ENCODE data around the gene ELOVL6. TPM values are rescaled to one million over a fixed set of nuclear protein-coding genes. Genes with fewer than 3 reads are reported as not detected.
"Not testable (repeated sequence)": the region's sequence is repeated elsewhere in the genome, so short reads cannot be mapped to it uniquely, and the experiment has no call there.

ELOVL6 gene
- total RNA-seq, 8 experiments from 2014 or later: 10.3 to 60.3 (median 28.4) TPM

DNA sequence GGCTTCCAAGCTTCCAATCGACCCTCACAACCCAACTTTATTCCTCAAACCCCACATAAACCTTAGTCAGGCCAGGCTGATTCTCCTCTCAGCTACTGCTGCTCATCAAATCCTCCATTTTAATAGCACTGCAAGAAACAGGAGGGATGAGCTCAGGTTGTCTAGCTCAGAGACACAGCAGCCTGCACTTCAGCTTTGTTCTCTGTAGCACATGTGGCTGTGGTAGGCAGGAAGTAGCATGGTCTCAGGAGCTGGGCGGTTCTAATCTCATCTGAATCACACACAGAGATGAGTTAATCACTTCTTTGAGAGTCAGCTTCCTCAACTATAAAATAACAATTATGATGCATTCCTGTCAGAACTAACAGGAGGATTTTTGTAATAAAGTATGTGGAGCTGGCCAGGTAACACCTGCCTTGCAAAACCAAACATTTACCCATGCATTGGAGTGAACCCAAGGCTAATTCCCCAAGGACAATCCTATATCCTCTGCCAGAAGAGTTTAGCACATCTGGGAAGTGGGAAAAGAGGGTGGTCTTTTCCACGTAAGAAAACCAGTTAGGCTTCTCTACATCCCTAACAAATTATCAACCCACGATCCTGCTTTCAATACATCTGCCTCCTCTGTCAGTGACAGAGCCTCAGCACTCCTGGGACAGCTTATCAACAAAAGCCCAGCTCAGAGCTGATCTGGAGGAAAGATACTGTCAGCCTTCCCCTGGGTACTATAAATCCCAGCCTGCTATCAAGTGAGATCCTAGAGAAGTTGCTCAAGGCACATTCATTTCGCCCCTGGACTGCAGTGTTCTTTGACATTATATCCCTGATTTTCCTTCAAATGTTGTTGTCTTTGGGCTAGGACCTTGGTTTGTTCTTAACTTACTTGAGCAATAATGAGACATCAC lies 32.8 kb downstream of the ELOVL6 start:
- H3K4me3 ChIP-seq: no peak overlapping the region
- H3K27ac ChIP-seq: peak overlapping the region; percentile 18 to 53
- peak; percentile 56 to 94 (median 86) for ATAC-seq (replicated peaks in 6 of 8)
- peaks cover 8 to 15% of the 10 kb centered on the region in 2 donors for H3K4me1 ChIP-seq (replicated peaks in 1 of 2)
- 0 to 100% (median 59%) methylated on average over 1 to 5 of the region's 5 CpGs; no CpG with 5 or more reads in 2 of the 10 experiments for WGBS, 10 experiments
- in situ Hi-C loops (cut with MboI; ENCODE audit: low pct_unique_long_range_greater_than_20kb in 2 of 9, low sequenced_read_pairs in 9 of 9, unreplicated experiment in 9 of 9): no loop called here

DNA sequence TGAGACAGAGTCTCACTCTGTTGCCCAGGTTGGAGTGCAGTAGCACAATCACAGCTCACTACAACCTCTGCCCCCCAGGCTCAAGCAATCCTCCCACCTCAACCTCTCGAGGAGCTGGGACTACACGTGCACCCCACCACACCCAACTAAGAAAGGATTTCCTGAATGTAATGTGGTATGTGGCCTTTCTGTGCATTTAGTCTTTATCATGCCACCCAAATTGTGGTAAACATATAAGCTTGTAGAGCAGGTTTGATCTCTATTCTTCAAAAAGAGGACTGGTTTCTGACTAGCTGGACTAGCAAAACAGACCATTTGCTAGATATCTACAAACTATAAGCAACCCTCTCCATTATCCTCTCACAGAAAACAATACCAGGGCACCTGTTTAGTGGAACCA lies 33.6 kb downstream of the ELOVL6 start:
- WGBS, 10 experiments: 30 to 88% methylated on average over 2 of the region's 2 CpGs; no CpG with 5 or more reads in 8 of the 10 experiments
- Histone ChIP-seq H3K4me1 (replicated peaks in 1 of 2) (peaks cover 8 to 15% of the 10 kb centered on the region in 2 donors), H3K27ac (no peak overlapping the region), H3K4me3 (no peak overlapping the region)
- in situ Hi-C loops (cut with MboI; ENCODE audit: low pct_unique_long_range_greater_than_20kb in 2 of 9, low sequenced_read_pairs in 9 of 9, unreplicated experiment in 9 of 9): no loop called here
- ATAC-seq (replicated peaks in 6 of 8): no peak

DNA sequence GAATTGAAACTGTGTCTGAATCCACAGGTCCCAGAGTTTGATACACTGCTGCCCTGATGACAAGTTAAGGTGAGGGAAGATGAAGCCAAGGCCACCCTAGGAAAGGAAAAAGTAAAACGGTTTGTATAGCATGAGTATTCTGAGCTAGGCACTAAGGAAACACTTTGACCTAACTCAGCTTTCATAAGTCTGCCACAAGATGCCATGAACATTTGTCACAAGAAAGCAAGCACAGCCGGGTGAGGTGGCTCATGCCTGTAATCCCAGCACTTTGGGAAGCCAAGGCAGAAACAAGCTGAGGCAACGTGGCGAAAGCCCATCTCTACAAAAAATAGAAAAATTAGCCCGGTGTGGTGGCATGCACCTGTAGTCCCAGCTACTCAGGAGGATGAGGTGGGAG lies 34.2 kb downstream of the ELOVL6 start:
- in situ Hi-C loops (cut with MboI; ENCODE audit: low pct_unique_long_range_greater_than_20kb in 2 of 9, low sequenced_read_pairs in 9 of 9, unreplicated experiment in 9 of 9): no loop called here
- H3K4me3 ChIP-seq: no peak overlapping the region
- WGBS, 10 experiments: 46 to 100% (median 89%) methylated on average over 1 to 5 of the region's 5 CpGs; no CpG with 5 or more reads in 2 of the 10 experiments
- H3K4me1 ChIP-seq (replicated peaks in 1 of 2): peaks cover 8 to 15% of the 10 kb centered on the region in 2 donors
- no peak for ATAC-seq (replicated peaks in 6 of 8)
- no peak overlapping the region for H3K27ac ChIP-seq

DNA sequence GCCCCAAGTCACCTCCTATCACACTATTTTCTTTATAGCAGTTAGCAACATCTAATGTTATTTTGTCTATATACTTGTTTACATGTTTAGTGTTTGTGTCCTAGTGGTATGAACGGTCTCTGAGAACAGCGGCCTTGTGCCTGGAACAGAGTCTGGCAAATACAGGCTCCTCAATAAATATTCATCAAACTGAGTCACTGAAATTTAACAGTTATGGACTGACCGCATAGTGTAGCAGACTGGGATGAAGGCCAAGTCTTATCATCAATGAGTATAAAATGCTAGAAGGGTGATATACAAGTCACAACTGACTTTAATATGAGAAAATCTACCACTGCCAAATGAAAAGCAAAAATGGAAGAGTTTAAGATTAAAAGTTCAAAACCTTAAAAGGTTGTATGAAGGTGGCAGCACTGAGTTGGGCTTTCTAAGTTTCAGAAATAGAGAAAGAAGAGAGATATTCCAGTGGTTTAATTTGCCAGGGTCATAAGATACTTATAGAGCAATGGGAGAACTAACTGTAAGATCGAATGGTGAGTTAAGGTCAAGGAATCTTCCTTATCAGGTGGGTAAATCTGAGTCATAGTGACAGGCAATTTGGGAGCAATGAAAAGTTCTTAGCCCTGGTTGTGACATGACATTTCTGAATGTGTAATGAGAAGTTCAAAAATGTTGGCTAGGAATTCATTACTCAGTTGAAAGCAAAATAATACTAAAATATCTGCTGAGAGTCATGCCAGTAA lies 34.9 kb downstream of the ELOVL6 start:
- H3K27ac ChIP-seq: no peak overlapping the region
- peaks cover 8 to 15% of the 10 kb centered on the region in 2 donors for H3K4me1 ChIP-seq (replicated peaks in 1 of 2)
- H3K4me3 ChIP-seq: no peak overlapping the region
- ATAC-seq (replicated peaks in 6 of 8): peak in 2 of 8 experiments; percentile 57 to 79
- in situ Hi-C loops (cut with MboI; ENCODE audit: low pct_unique_long_range_greater_than_20kb in 2 of 9, low sequenced_read_pairs in 9 of 9, unreplicated experiment in 9 of 9): no loop called here
- WGBS, 10 experiments: 24 to 100% (median 86%) methylated on average over 1 to 4 of the region's 4 CpGs; no CpG with 5 or more reads in 1 of the 10 experiments

DNA sequence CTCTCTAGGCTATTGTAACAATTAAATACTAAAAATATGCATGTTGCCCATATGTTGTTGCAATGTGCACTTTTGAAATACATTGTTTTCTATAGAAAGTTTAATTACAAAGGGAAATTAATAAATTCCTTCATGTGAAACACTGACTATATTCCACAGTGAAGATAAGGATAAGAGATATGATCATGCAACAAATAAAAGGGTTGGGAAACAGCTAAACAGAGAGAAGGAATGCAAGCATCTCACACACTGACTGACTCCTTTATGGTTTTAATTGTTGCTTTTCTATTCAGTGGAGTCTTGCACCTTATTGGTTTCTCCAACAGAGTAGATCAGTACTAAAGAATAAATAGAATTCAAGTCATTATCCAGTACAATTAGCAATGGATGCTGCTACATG lies 37.8 kb downstream of the ELOVL6 start:
- no peak overlapping the region for H3K27ac ChIP-seq
- ATAC-seq (replicated peaks in 6 of 8): no peak
- in situ Hi-C loops (cut with MboI; ENCODE audit: low pct_unique_long_range_greater_than_20kb in 2 of 9, low sequenced_read_pairs in 9 of 9, unreplicated experiment in 9 of 9): no loop called here
- H3K4me3 ChIP-seq: no peak overlapping the region
- peaks cover 2 to 18% of the 10 kb centered on the region in 2 donors for H3K4me1 ChIP-seq (replicated peaks in 1 of 2)

DNA sequence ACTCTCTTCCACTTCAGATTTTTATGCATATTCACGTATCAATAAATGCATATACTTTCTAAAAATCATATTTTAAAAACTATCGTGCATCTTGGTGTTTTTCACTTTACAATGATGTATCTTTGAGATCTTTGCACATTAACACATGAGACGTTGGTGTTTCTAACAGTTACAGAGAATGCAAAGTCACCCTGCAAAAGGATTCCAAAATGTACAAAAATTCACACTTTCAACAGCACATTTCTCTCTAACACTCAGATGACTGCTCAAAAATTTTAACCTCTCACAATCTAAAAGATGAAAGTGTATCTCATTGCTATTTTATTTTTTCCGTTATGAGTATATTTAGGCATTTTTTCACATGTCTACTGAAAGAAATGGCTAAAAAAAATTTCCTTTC lies 38.9 kb downstream of the ELOVL6 start:
- H3K4me1 ChIP-seq (replicated peaks in 1 of 2): peaks cover 3 to 20% of the 10 kb centered on the region in 2 donors
- 82 to 100% (median 92%) methylated on average over 2 to 4 of the region's 4 CpGs for WGBS, 10 experiments
- in situ Hi-C loops (cut with MboI; ENCODE audit: low pct_unique_long_range_greater_than_20kb in 2 of 9, low sequenced_read_pairs in 9 of 9, unreplicated experiment in 9 of 9): no loop called here
- H3K27ac ChIP-seq: no peak overlapping the region
- no peak for ATAC-seq (replicated peaks in 6 of 8)
- no peak overlapping the region for H3K4me3 ChIP-seq

DNA sequence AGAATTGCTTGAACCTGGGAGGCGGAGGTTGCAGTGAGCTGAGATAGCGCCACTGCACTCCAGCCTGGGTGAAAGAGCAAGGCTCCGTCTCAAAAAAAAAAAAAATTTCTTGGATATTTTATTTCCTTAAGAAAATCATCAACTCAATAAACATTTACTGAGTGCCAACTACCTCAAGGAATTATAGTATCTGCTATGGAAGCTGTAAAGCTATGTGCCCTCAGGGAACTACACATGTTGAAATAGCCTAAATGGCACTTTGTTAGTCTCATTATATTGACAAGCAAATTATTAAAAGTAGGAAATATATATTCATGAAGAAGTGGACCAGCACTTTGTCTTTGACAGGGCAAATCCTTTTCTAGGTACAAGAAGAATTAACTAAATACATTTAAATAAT lies 40.8 kb downstream of the ELOVL6 start:
- peaks cover 3 to 24% of the 10 kb centered on the region in 2 donors for H3K4me1 ChIP-seq (replicated peaks in 1 of 2)
- in situ Hi-C loops (cut with MboI; ENCODE audit: low pct_unique_long_range_greater_than_20kb in 2 of 9, low sequenced_read_pairs in 9 of 9, unreplicated experiment in 9 of 9): no loop called here
- 100% methylated on average over 1 to 3 of the region's 3 CpGs; no CpG with 5 or more reads in 4 of the 10 experiments for WGBS, 10 experiments
- H3K4me3 ChIP-seq: no peak overlapping the region
- ATAC-seq (replicated peaks in 6 of 8): no peak
- H3K27ac ChIP-seq: no peak overlapping the region

DNA sequence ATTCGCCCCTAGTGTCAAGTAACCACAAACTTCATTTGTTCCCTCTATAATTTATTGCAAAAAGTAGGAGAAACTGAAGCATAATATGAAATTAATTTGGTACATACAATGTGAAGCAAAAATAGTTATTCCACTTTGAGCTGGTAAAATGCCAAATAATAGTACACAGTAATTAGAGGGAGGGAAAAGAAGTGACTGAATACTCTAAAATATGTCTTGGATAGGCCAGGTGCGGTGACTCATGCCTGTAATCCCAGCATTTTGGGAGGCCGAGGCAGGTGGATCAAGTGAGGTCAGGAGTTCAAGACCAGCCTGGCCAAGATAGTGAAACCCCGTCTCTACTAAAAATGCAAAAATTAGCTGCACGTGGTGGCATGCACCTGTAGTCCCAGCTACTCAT lies 41.2 kb downstream of the ELOVL6 start:
- ATAC-seq (replicated peaks in 6 of 8); H3K27ac ChIP-seq; H3K4me3 ChIP-seq; in situ Hi-C loops (cut with MboI; ENCODE audit: low pct_unique_long_range_greater_than_20kb in 2 of 9, low sequenced_read_pairs in 9 of 9, unreplicated experiment in 9 of 9): not testable (repeated sequence)
- WGBS, 10 experiments: 50 to 94% (median 71%) methylated on average over 1 to 4 of the region's 5 CpGs; no CpG with 5 or more reads in 1 of the 10 experiments
- H3K4me1 ChIP-seq (replicated peaks in 1 of 2): peaks cover 3 to 28% of the 10 kb centered on the region in 2 donors

DNA sequence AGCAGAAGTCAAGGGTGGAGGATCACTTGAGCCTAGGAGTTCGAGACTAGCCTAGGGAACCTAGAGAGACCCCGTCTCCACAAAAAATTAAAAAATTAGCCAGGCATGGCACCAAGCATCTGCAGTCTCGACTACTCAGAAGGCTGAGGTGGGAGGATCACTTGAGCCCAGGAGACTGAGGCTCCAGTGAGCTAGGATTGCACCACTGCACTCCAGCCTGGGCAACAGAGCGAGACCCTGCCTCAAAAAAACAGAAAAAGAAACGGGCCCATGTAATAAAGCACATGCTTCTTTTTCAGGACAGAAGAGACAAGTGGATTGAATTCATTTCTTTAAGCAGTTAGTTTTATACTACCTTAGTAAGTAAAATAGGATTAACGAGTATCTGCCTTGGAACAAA lies 42.0 kb downstream of the ELOVL6 start:
- ATAC-seq (replicated peaks in 6 of 8): no peak
- H3K27ac ChIP-seq: no peak overlapping the region
- 67 to 100% (median 97%) methylated on average over 1 to 5 of the region's 6 CpGs for WGBS, 10 experiments
- peaks cover 3 to 29% of the 10 kb centered on the region in 2 donors for H3K4me1 ChIP-seq (replicated peaks in 1 of 2)
- in situ Hi-C loops (cut with MboI; ENCODE audit: low pct_unique_long_range_greater_than_20kb in 2 of 9, low sequenced_read_pairs in 9 of 9, unreplicated experiment in 9 of 9): no loop called here
- no peak overlapping the region for H3K4me3 ChIP-seq

DNA sequence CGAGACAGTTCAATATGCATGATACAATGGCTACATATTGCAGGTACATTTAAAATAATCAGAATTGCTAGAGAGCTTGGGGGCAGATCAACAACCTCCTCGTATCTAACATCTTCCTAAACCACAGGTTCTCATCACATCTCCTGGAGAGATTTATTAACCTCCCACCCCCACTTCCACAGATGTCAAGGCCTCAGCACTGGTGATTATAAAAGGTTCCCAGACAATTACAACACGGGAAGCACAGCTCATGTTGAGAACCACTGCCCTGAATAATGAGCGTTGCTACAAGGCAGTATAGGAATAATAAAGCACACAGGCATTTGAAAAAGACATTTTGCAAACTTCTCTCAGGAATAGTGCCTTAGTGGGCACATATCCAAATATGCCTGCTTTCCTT lies 42.8 kb downstream of the ELOVL6 start:
- peak in 6 of 8 experiments; percentile 55 to 97 (median 90) for ATAC-seq (replicated peaks in 6 of 8)
- 0 to 100% (median 35%) methylated on average over 1 to 4 of the region's 4 CpGs for WGBS, 10 experiments
- H3K4me1 ChIP-seq (replicated peaks in 1 of 2): peaks cover 3 to 26% of the 10 kb centered on the region in 2 donors
- no peak overlapping the region for H3K4me3 ChIP-seq
- in situ Hi-C loops (cut with MboI; ENCODE audit: low pct_unique_long_range_greater_than_20kb in 2 of 9, low sequenced_read_pairs in 9 of 9, unreplicated experiment in 9 of 9): no loop called here
- H3K27ac ChIP-seq: peak overlapping the region; percentile 4 to 40

DNA sequence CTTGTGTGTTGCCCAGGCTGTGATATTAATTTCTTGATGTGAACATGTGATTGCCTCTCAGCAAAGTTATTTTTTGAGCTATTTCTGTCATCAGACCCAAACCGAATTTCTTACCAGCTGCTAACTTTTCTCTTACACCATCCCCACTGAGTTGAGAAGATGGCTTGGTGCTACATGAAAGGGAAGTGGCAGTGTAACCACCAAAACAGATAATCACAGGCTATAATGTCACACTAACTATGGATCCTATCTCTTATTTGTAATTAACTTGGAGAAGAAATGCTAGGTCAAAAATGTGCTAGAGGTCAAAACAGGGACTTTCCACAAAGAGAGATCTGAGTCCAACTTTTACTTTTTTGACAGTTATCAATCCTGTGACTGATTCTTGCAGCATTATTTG lies 43.8 kb downstream of the ELOVL6 start:
- Histone ChIP-seq H3K27ac (no peak overlapping the region), H3K4me1 (replicated peaks in 1 of 2) (peaks cover 3 to 26% of the 10 kb centered on the region in 2 donors), H3K4me3 (no peak overlapping the region)
- in situ Hi-C loops (cut with MboI; ENCODE audit: low pct_unique_long_range_greater_than_20kb in 2 of 9, low sequenced_read_pairs in 9 of 9, unreplicated experiment in 9 of 9): no loop called here
- 83 to 100% (median 100%) methylated on average over 1 of the region's 1 CpG; no CpG with 5 or more reads in 6 of the 10 experiments for WGBS, 10 experiments
- ATAC-seq (replicated peaks in 6 of 8): no peak

DNA sequence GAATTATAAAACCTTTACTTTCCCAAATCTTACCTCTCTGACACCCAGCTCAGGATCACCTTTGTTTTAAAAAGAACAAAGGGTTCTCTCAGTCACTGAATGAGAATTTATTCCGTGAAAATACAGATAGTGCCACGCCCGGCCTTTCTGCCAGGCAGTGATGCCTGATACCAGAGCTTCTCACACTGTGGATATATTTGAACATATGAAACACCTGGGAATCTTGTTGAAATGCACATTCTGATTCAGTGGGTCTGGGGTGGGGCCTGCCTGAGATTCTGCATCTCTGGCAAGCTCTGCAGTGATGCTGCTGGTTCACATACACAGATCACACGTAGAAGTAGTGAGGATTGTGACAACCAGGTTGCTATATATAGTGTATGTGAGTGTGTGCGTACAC lies 46.0 kb downstream of the ELOVL6 start:
- ATAC-seq (replicated peaks in 6 of 8): peak in 1 of 8 experiments; percentile 31
- in situ Hi-C loops (cut with MboI; ENCODE audit: low pct_unique_long_range_greater_than_20kb in 2 of 9, low sequenced_read_pairs in 9 of 9, unreplicated experiment in 9 of 9): no loop called here
- no peak overlapping the region for H3K4me3 ChIP-seq
- no peak overlapping the region for H3K27ac ChIP-seq
- H3K4me1 ChIP-seq (replicated peaks in 1 of 2): peaks cover 3 to 26% of the 10 kb centered on the region in 2 donors
- WGBS, 10 experiments: 80 to 100% (median 100%) methylated on average over 1 to 5 of the region's 5 CpGs; no CpG with 5 or more reads in 3 of the 10 experiments

DNA sequence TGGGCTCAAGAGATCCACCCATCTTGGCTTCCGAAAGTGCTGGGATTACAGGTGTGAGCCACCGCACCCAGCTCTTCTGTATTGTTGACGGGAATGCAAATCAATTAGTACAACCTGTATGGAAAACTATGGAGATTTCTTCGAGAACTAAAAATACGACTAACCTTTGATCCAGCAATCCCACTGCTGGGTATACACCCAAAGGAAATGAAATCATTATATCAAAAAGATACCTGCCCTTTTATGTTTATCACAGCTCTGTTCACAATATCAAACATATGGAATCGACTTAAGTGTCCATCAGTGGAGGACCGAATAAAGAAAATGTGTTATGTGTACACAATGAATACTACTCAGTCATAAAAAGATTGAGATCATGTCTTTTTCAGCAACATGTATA lies 49.3 kb downstream of the ELOVL6 start:
- in situ Hi-C loops (cut with MboI; ENCODE audit: low pct_unique_long_range_greater_than_20kb in 2 of 9, low sequenced_read_pairs in 9 of 9, unreplicated experiment in 9 of 9): no loop called here
- WGBS, 10 experiments: 72 to 100% (median 100%) methylated on average over 3 to 6 of the region's 7 CpGs; no CpG with 5 or more reads in 3 of the 10 experiments
- Histone ChIP-seq H3K4me1 (replicated peaks in 1 of 2) (peaks cover 0 to 9% of the 10 kb centered on the region in 2 donors), H3K4me3 (no peak overlapping the region), H3K27ac (no peak overlapping the region)
- ATAC-seq (replicated peaks in 6 of 8): no peak

All from motor neuron (in vitro differentiated cells).